ENCODE data around the gene PIK3R1.

The PIK3R1 gene

GRCh38 chr5:68180121-68181038 lies 35.2 kb upstream of the PIK3R1 start:
- H3K36me3 ChIP-seq (ENCODE audit: control insufficient read depth in 2 of 2, insufficient read depth in 2 of 2, low read length in 2 of 2): no peaks in the 10 kb centered on the region
- peak overlapping the region in 1 of 2 donors; percentile 44 for H3K27ac ChIP-seq (ENCODE audit: low read depth in 2 of 2, low read length in 2 of 2)
- no peak overlapping the region for H3K4me3 ChIP-seq (ENCODE audit: low read length in 2 of 2)
- no peaks in the 10 kb centered on the region for H3K9me3 ChIP-seq (ENCODE audit: control insufficient read depth in 2 of 2, low read length in 2 of 2)
- peaks cover 0 to 5% of the 10 kb centered on the region in 2 donors for H3K4me1 ChIP-seq (ENCODE audit: control insufficient read depth in 2 of 2, insufficient read depth in 2 of 2, low read length in 2 of 2)
- H3K27me3 ChIP-seq (ENCODE audit: control insufficient read depth in 2 of 2, insufficient read depth in 2 of 2, low read length in 2 of 2): no peaks in the 10 kb centered on the region
- no peak overlapping the region for H3K9ac ChIP-seq (ENCODE audit: low read depth in 1 of 2, low read length in 2 of 2)

- H3K9me3 ChIP-seq (ENCODE audit: control insufficient read depth in 2 of 2, low read length in 2 of 2): no peaks in the 10 kb centered on the region
- no peak overlapping the region for H3K27ac ChIP-seq (ENCODE audit: low read depth in 2 of 2, low read length in 2 of 2)
- no peak overlapping the region for H3K9ac ChIP-seq (ENCODE audit: low read depth in 1 of 2, low read length in 2 of 2)
- H3K36me3 ChIP-seq (ENCODE audit: control insufficient read depth in 2 of 2, insufficient read depth in 2 of 2, low read length in 2 of 2): no peaks in the 10 kb centered on the region
- peaks cover 0 to 5% of the 10 kb centered on the region in 2 donors for H3K4me1 ChIP-seq (ENCODE audit: control insufficient read depth in 2 of 2, insufficient read depth in 2 of 2, low read length in 2 of 2)
- H3K27me3 ChIP-seq (ENCODE audit: control insufficient read depth in 2 of 2, insufficient read depth in 2 of 2, low read length in 2 of 2): no peaks in the 10 kb centered on the region
- no peak overlapping the region for H3K4me3 ChIP-seq (ENCODE audit: low read length in 2 of 2)
Observed at GRCh38 chr5:68181039-68181599, 34.4 kb upstream of the PIK3R1 start.

GRCh38 chr5:68182094-68182493 lies 33.5 kb upstream of the PIK3R1 start:
- Histone ChIP-seq H3K36me3 (ENCODE audit: control insufficient read depth in 2 of 2, insufficient read depth in 2 of 2, low read length in 2 of 2) (no peaks in the 10 kb centered on the region), H3K9me3 (ENCODE audit: control insufficient read depth in 2 of 2, low read length in 2 of 2) (no peaks in the 10 kb centered on the region), H3K4me1 (ENCODE audit: control insufficient read depth in 2 of 2, insufficient read depth in 2 of 2, low read length in 2 of 2) (peaks cover 0 to 5% of the 10 kb centered on the region in 2 donors), H3K4me3 (ENCODE audit: low read length in 2 of 2) (no peak overlapping the region), H3K27ac (ENCODE audit: low read depth in 2 of 2, low read length in 2 of 2) (no peak overlapping the region), H3K9ac (ENCODE audit: low read depth in 1 of 2, low read length in 2 of 2) (no peak overlapping the region), H3K27me3 (ENCODE audit: control insufficient read depth in 2 of 2, insufficient read depth in 2 of 2, low read length in 2 of 2) (no peaks in the 10 kb centered on the region)

- no peaks in the 10 kb centered on the region for H3K9me3 ChIP-seq (ENCODE audit: control insufficient read depth in 2 of 2, low read length in 2 of 2)
- no peaks in the 10 kb centered on the region for H3K27me3 ChIP-seq (ENCODE audit: control insufficient read depth in 2 of 2, insufficient read depth in 2 of 2, low read length in 2 of 2)
- no peaks in the 10 kb centered on the region for H3K36me3 ChIP-seq (ENCODE audit: control insufficient read depth in 2 of 2, insufficient read depth in 2 of 2, low read length in 2 of 2)
- no peak overlapping the region for H3K9ac ChIP-seq (ENCODE audit: low read depth in 1 of 2, low read length in 2 of 2)
- H3K4me3 ChIP-seq (ENCODE audit: low read length in 2 of 2): no peak overlapping the region
- peaks cover 0 to 5% of the 10 kb centered on the region in 2 donors for H3K4me1 ChIP-seq (ENCODE audit: control insufficient read depth in 2 of 2, insufficient read depth in 2 of 2, low read length in 2 of 2)
- no peak overlapping the region for H3K27ac ChIP-seq (ENCODE audit: low read depth in 2 of 2, low read length in 2 of 2)
Observed at GRCh38 chr5:68182534-68182933, 33.0 kb upstream of the PIK3R1 start.

- Histone ChIP-seq H3K27ac (ENCODE audit: low read depth in 2 of 2, low read length in 2 of 2) (peak overlapping the region; percentile 28 to 55), H3K36me3 (ENCODE audit: control insufficient read depth in 2 of 2, insufficient read depth in 2 of 2, low read length in 2 of 2) (no peaks in the 10 kb centered on the region), H3K27me3 (ENCODE audit: control insufficient read depth in 2 of 2, insufficient read depth in 2 of 2, low read length in 2 of 2) (no peaks in the 10 kb centered on the region), H3K9me3 (ENCODE audit: control insufficient read depth in 2 of 2, low read length in 2 of 2) (no peaks in the 10 kb centered on the region), H3K4me3 (ENCODE audit: low read length in 2 of 2) (peak overlapping the region in 1 of 2 donors; percentile 27), H3K4me1 (ENCODE audit: control insufficient read depth in 2 of 2, insufficient read depth in 2 of 2, low read length in 2 of 2) (no peaks in the 10 kb centered on the region), H3K9ac (ENCODE audit: low read depth in 1 of 2, low read length in 2 of 2) (no peak overlapping the region)
Observed at GRCh38 chr5:68187268-68188055, 28.1 kb upstream of the PIK3R1 start.

GRCh38 chr5:68189171-68189570 lies 26.4 kb upstream of the PIK3R1 start:
- Histone ChIP-seq H3K4me3 (ENCODE audit: low read length in 2 of 2) (no peak overlapping the region), H3K27me3 (ENCODE audit: control insufficient read depth in 2 of 2, insufficient read depth in 2 of 2, low read length in 2 of 2) (no peaks in the 10 kb centered on the region), H3K9me3 (ENCODE audit: control insufficient read depth in 2 of 2, low read length in 2 of 2) (no peaks in the 10 kb centered on the region), H3K9ac (ENCODE audit: low read depth in 1 of 2, low read length in 2 of 2) (no peak overlapping the region), H3K36me3 (ENCODE audit: control insufficient read depth in 2 of 2, insufficient read depth in 2 of 2, low read length in 2 of 2) (no peaks in the 10 kb centered on the region), H3K27ac (ENCODE audit: low read depth in 2 of 2, low read length in 2 of 2) (no peak overlapping the region), H3K4me1 (ENCODE audit: control insufficient read depth in 2 of 2, insufficient read depth in 2 of 2, low read length in 2 of 2) (no peaks in the 10 kb centered on the region)

- H3K27ac ChIP-seq (ENCODE audit: low read depth in 2 of 2, low read length in 2 of 2): no peak overlapping the region
- no peaks in the 10 kb centered on the region for H3K27me3 ChIP-seq (ENCODE audit: control insufficient read depth in 2 of 2, insufficient read depth in 2 of 2, low read length in 2 of 2)
- no peaks in the 10 kb centered on the region for H3K9me3 ChIP-seq (ENCODE audit: control insufficient read depth in 2 of 2, low read length in 2 of 2)
- H3K4me1 ChIP-seq (ENCODE audit: control insufficient read depth in 2 of 2, insufficient read depth in 2 of 2, low read length in 2 of 2): no peaks in the 10 kb centered on the region
- no peaks in the 10 kb centered on the region for H3K36me3 ChIP-seq (ENCODE audit: control insufficient read depth in 2 of 2, insufficient read depth in 2 of 2, low read length in 2 of 2)
- H3K4me3 ChIP-seq (ENCODE audit: low read length in 2 of 2): no peak overlapping the region
- H3K9ac ChIP-seq (ENCODE audit: low read depth in 1 of 2, low read length in 2 of 2): no peak overlapping the region
Observed at GRCh38 chr5:68189613-68190012, 25.9 kb upstream of the PIK3R1 start.

GRCh38 chr5:68190619-68191018 lies 24.9 kb upstream of the PIK3R1 start:
- H3K27me3 ChIP-seq (ENCODE audit: control insufficient read depth in 2 of 2, insufficient read depth in 2 of 2, low read length in 2 of 2): no peaks in the 10 kb centered on the region

GRCh38 chr5:68191083-68191791 lies 24.3 kb upstream of the PIK3R1 start:
- no peak overlapping the region for H3K9ac ChIP-seq (ENCODE audit: low read depth in 1 of 2, low read length in 2 of 2)
- no peak overlapping the region for H3K27ac ChIP-seq (ENCODE audit: low read depth in 2 of 2, low read length in 2 of 2)
- no peak overlapping the region for H3K4me3 ChIP-seq (ENCODE audit: low read length in 2 of 2)
- H3K27me3 ChIP-seq (ENCODE audit: control insufficient read depth in 2 of 2, insufficient read depth in 2 of 2, low read length in 2 of 2): no peaks in the 10 kb centered on the region
- H3K4me1 ChIP-seq (ENCODE audit: control insufficient read depth in 2 of 2, insufficient read depth in 2 of 2, low read length in 2 of 2): no peaks in the 10 kb centered on the region
- no peaks in the 10 kb centered on the region for H3K9me3 ChIP-seq (ENCODE audit: control insufficient read depth in 2 of 2, low read length in 2 of 2)
- no peaks in the 10 kb centered on the region for H3K36me3 ChIP-seq (ENCODE audit: control insufficient read depth in 2 of 2, insufficient read depth in 2 of 2, low read length in 2 of 2)

More at GRCh38 chr5:68190619-68191018, 24.9 kb upstream of the PIK3R1 start:
- no peak overlapping the region for H3K27ac ChIP-seq (ENCODE audit: low read depth in 2 of 2, low read length in 2 of 2)
- no peaks in the 10 kb centered on the region for H3K36me3 ChIP-seq (ENCODE audit: control insufficient read depth in 2 of 2, insufficient read depth in 2 of 2, low read length in 2 of 2)
- H3K9ac ChIP-seq (ENCODE audit: low read depth in 1 of 2, low read length in 2 of 2): no peak overlapping the region
- H3K9me3 ChIP-seq (ENCODE audit: control insufficient read depth in 2 of 2, low read length in 2 of 2): no peaks in the 10 kb centered on the region
- no peaks in the 10 kb centered on the region for H3K4me1 ChIP-seq (ENCODE audit: control insufficient read depth in 2 of 2, insufficient read depth in 2 of 2, low read length in 2 of 2)
- no peak overlapping the region for H3K4me3 ChIP-seq (ENCODE audit: low read length in 2 of 2)

Data from mucosa of rectum (tissue), 2 donors.